Measurements from ENCODE around the gene GRIK2. TPM values are rescaled to one million over a fixed set of nuclear protein-coding genes. Genes with fewer than 3 reads are reported as not detected.

GRIK2 gene
- total RNA-seq, 5 donors from 2014 or later (not counting 1 experiment from before 2014, with no cell fraction given) = 0.15 to 0.19 TPM; not detected in 3

GRCh38 chr6:102026649-102027048 is 633.1 kb downstream of the GRIK2 start:
- no peaks in the 10 kb centered on the region for H3K4me1 ChIP-seq (ENCODE audit: control insufficient read depth in 1 of 2, extremely low read depth in 1 of 2, insufficient read depth in 2 of 2, low read length in 2 of 2)
- H3K9me3 Mint-ChIP-seq = peaks cover 3 to 11% (median 7%) of the 10 kb centered on the region in 3 donors
- DNase-seq (no peak), ATAC-seq (replicated peaks in 1 of 4) (no peak)
- ChIA-PET POLR2A (no interaction called here), CTCF (no interaction called here)
- no peaks in the 10 kb centered on the region for H3K9me3 ChIP-seq
- no peaks in the 10 kb centered on the region for H3K36me3 ChIP-seq (ENCODE audit: control insufficient read depth in 2 of 2, extremely low read depth in 1 of 2, insufficient read depth in 1 of 2, low read length in 1 of 2)
- no peak overlapping the region for H3K27ac ChIP-seq (ENCODE audit: low read length)
- no peaks in the 10 kb centered on the region for H3K27me3 Mint-ChIP-seq
- H3K27me3 ChIP-seq (replicated peaks in 1 of 2; ENCODE audit: control insufficient read depth in 2 of 2, extremely low read depth in 1 of 2, insufficient read depth in 2 of 2, low read length in 1 of 2) = no peaks in the 10 kb centered on the region
- no peak overlapping the region for H3K4me3 Mint-ChIP-seq
- H3K4me3 ChIP-seq (ENCODE audit: control insufficient read depth in 1 of 2, extremely low read depth in 1 of 2, low read length in 1 of 2) = no peak overlapping the region
- no peaks in the 10 kb centered on the region for H3K36me3 Mint-ChIP-seq
- no peak overlapping the region for H3K27ac Mint-ChIP-seq
- no peaks in the 10 kb centered on the region for H3K4me1 Mint-ChIP-seq

- Mint-ChIP-seq H3K27ac (no peak overlapping the region), H3K36me3 (no peaks in the 10 kb centered on the region), H3K4me3 (no peak overlapping the region), H3K4me1 (no peaks in the 10 kb centered on the region), H3K9me3 (peaks cover 3 to 11% (median 7%) of the 10 kb centered on the region in 3 donors), H3K27me3 (no peaks in the 10 kb centered on the region)
- Histone ChIP-seq H3K27ac (ENCODE audit: low read length) (no peak overlapping the region), H3K27me3 (replicated peaks in 1 of 2; ENCODE audit: control insufficient read depth in 2 of 2, extremely low read depth in 1 of 2, insufficient read depth in 2 of 2, low read length in 1 of 2) (no peaks in the 10 kb centered on the region), H3K9me3 (no peaks in the 10 kb centered on the region), H3K4me3 (ENCODE audit: control insufficient read depth in 1 of 2, extremely low read depth in 1 of 2, low read length in 1 of 2) (no peak overlapping the region), H3K36me3 (ENCODE audit: control insufficient read depth in 2 of 2, extremely low read depth in 1 of 2, insufficient read depth in 1 of 2, low read length in 1 of 2) (no peaks in the 10 kb centered on the region), H3K4me1 (ENCODE audit: control insufficient read depth in 1 of 2, extremely low read depth in 1 of 2, insufficient read depth in 2 of 2, low read length in 2 of 2) (no peaks in the 10 kb centered on the region)
- no CpG with 5 or more reads among the region's 2 CpGs for WGBS (ENCODE audit: insufficient coverage)
- DNase-seq (no peak), ATAC-seq (replicated peaks in 1 of 4) (no peak)
- ChIA-PET CTCF (no interaction called here), POLR2A (no interaction called here)
These were observed 634.7 kb downstream of the GRIK2 start for GRCh38 chr6:102028176-102028575.

GRCh38 chr6:102038964-102039363 is 645.5 kb downstream of the GRIK2 start:
- CTCF ChIA-PET = no interaction called here
- no peaks in the 10 kb centered on the region for H3K27me3 ChIP-seq (replicated peaks in 1 of 2; ENCODE audit: control insufficient read depth in 2 of 2, extremely low read depth in 1 of 2, insufficient read depth in 2 of 2, low read length in 1 of 2)
- ATAC-seq (replicated peaks in 1 of 4) (no peak), DNase-seq (no peak)
- peaks cover 0 to 9% (median 6%) of the 10 kb centered on the region in 3 donors for H3K9me3 Mint-ChIP-seq
- H3K4me1 ChIP-seq (ENCODE audit: control insufficient read depth in 1 of 2, extremely low read depth in 1 of 2, insufficient read depth in 2 of 2, low read length in 2 of 2) = no peaks in the 10 kb centered on the region
- no CpG with 5 or more reads among the region's 3 CpGs for WGBS (ENCODE audit: insufficient coverage)
- POLR2A ChIA-PET = no interaction called here
- no peaks in the 10 kb centered on the region for H3K36me3 ChIP-seq (ENCODE audit: control insufficient read depth in 2 of 2, extremely low read depth in 1 of 2, insufficient read depth in 1 of 2, low read length in 1 of 2)
- H3K4me3 ChIP-seq (ENCODE audit: control insufficient read depth in 1 of 2, extremely low read depth in 1 of 2, low read length in 1 of 2) = no peak overlapping the region
- H3K4me3 Mint-ChIP-seq = no peak overlapping the region
- H3K27me3 Mint-ChIP-seq = no peaks in the 10 kb centered on the region
- no peaks in the 10 kb centered on the region for H3K9me3 ChIP-seq
- H3K27ac Mint-ChIP-seq = no peak overlapping the region
- H3K27ac ChIP-seq (ENCODE audit: low read length) = no peak overlapping the region
- H3K4me1 Mint-ChIP-seq = no peaks in the 10 kb centered on the region
- H3K36me3 Mint-ChIP-seq = no peaks in the 10 kb centered on the region

GRCh38 chr6:102039441-102039840 is 645.9 kb downstream of the GRIK2 start:
- no peak overlapping the region for H3K27ac Mint-ChIP-seq
- H3K27me3 Mint-ChIP-seq = no peaks in the 10 kb centered on the region
- no CpG with 5 or more reads among the region's 3 CpGs for WGBS (ENCODE audit: insufficient coverage)
- ATAC-seq (replicated peaks in 1 of 4) (no peak), DNase-seq (no peak)
- peaks cover 2 to 9% (median 6%) of the 10 kb centered on the region in 3 donors for H3K9me3 Mint-ChIP-seq
- Histone ChIP-seq H3K27ac (ENCODE audit: low read length) (no peak overlapping the region), H3K27me3 (replicated peaks in 1 of 2; ENCODE audit: control insufficient read depth in 2 of 2, extremely low read depth in 1 of 2, insufficient read depth in 2 of 2, low read length in 1 of 2) (no peaks in the 10 kb centered on the region), H3K36me3 (ENCODE audit: control insufficient read depth in 2 of 2, extremely low read depth in 1 of 2, insufficient read depth in 1 of 2, low read length in 1 of 2) (no peaks in the 10 kb centered on the region), H3K4me1 (ENCODE audit: control insufficient read depth in 1 of 2, extremely low read depth in 1 of 2, insufficient read depth in 2 of 2, low read length in 2 of 2) (no peaks in the 10 kb centered on the region), H3K4me3 (ENCODE audit: control insufficient read depth in 1 of 2, extremely low read depth in 1 of 2, low read length in 1 of 2) (no peak overlapping the region), H3K9me3 (no peaks in the 10 kb centered on the region)
- H3K36me3 Mint-ChIP-seq = no peaks in the 10 kb centered on the region
- H3K4me3 Mint-ChIP-seq = no peak overlapping the region
- POLR2A ChIA-PET = no interaction called here
- H3K4me1 Mint-ChIP-seq = no peaks in the 10 kb centered on the region
- CTCF ChIA-PET = no interaction called here

- Mint-ChIP-seq H3K27ac (no peak overlapping the region), H3K27me3 (no peaks in the 10 kb centered on the region), H3K4me3 (no peak overlapping the region), H3K4me1 (no peaks in the 10 kb centered on the region), H3K9me3 (peaks cover 0 to 18% (median 4%) of the 10 kb centered on the region in 3 donors), H3K36me3 (no peaks in the 10 kb centered on the region)
- CTCF ChIA-PET = no interaction called here
- H3K4me1 ChIP-seq (ENCODE audit: control insufficient read depth in 1 of 2, extremely low read depth in 1 of 2, insufficient read depth in 2 of 2, low read length in 2 of 2) = no peaks in the 10 kb centered on the region
- DNase-seq (no peak), ATAC-seq (replicated peaks in 1 of 4) (no peak)
- no peaks in the 10 kb centered on the region for H3K36me3 ChIP-seq (ENCODE audit: control insufficient read depth in 2 of 2, extremely low read depth in 1 of 2, insufficient read depth in 1 of 2, low read length in 1 of 2)
- no peaks in the 10 kb centered on the region for H3K27me3 ChIP-seq (replicated peaks in 1 of 2; ENCODE audit: control insufficient read depth in 2 of 2, extremely low read depth in 1 of 2, insufficient read depth in 2 of 2, low read length in 1 of 2)
- POLR2A ChIA-PET = no interaction called here
- no peak overlapping the region for H3K4me3 ChIP-seq (ENCODE audit: control insufficient read depth in 1 of 2, extremely low read depth in 1 of 2, low read length in 1 of 2)
- no peak overlapping the region for H3K27ac ChIP-seq (ENCODE audit: low read length)
- no peaks in the 10 kb centered on the region for H3K9me3 ChIP-seq
- no CpG with 5 or more reads among the region's 1 CpG for WGBS (ENCODE audit: insufficient coverage)
These were observed 657.5 kb downstream of the GRIK2 start for GRCh38 chr6:102051001-102051400.

GRCh38 chr6:102051720-102052119 is 658.2 kb downstream of the GRIK2 start:
- H3K4me1 ChIP-seq (ENCODE audit: control insufficient read depth in 1 of 2, extremely low read depth in 1 of 2, insufficient read depth in 2 of 2, low read length in 2 of 2) = no peaks in the 10 kb centered on the region
- H3K4me3 Mint-ChIP-seq = no peak overlapping the region
- no peaks in the 10 kb centered on the region for H3K9me3 ChIP-seq
- ChIA-PET CTCF (interaction anchor here in 1 of 2 donors (0.6 kb wide), 1 partner anchor 10 kb away, joined by 3 read pairs; no protein-coding TSS in a partner anchor), POLR2A (no interaction called here)
- ATAC-seq (replicated peaks in 1 of 4) (no peak), DNase-seq (no peak)
- no peaks in the 10 kb centered on the region for H3K36me3 Mint-ChIP-seq
- H3K4me1 Mint-ChIP-seq = no peaks in the 10 kb centered on the region
- H3K4me3 ChIP-seq (ENCODE audit: control insufficient read depth in 1 of 2, extremely low read depth in 1 of 2, low read length in 1 of 2) = no peak overlapping the region
- no peaks in the 10 kb centered on the region for H3K27me3 Mint-ChIP-seq
- WGBS (ENCODE audit: insufficient coverage) = no CpG with 5 or more reads among the region's 1 CpG
- H3K36me3 ChIP-seq (ENCODE audit: control insufficient read depth in 2 of 2, extremely low read depth in 1 of 2, insufficient read depth in 1 of 2, low read length in 1 of 2) = no peaks in the 10 kb centered on the region
- no peaks in the 10 kb centered on the region for H3K27me3 ChIP-seq (replicated peaks in 1 of 2; ENCODE audit: control insufficient read depth in 2 of 2, extremely low read depth in 1 of 2, insufficient read depth in 2 of 2, low read length in 1 of 2)
- no peak overlapping the region for H3K27ac Mint-ChIP-seq
- no peak overlapping the region for H3K27ac ChIP-seq (ENCODE audit: low read length)
- H3K9me3 Mint-ChIP-seq = peaks cover 0 to 13% (median 4%) of the 10 kb centered on the region in 3 donors

GRCh38 chr6:102064142-102064541 is 670.6 kb downstream of the GRIK2 start:
- H3K27me3 ChIP-seq (replicated peaks in 1 of 2; ENCODE audit: control insufficient read depth in 2 of 2, extremely low read depth in 1 of 2, insufficient read depth in 2 of 2, low read length in 1 of 2) = no peaks in the 10 kb centered on the region
- no peak overlapping the region for H3K27ac ChIP-seq (ENCODE audit: low read length)
- Mint-ChIP-seq H3K4me3 (no peak overlapping the region), H3K36me3 (no peaks in the 10 kb centered on the region), H3K27ac (no peak overlapping the region), H3K27me3 (no peaks in the 10 kb centered on the region), H3K9me3 (peaks cover 0 to 3% (median 2%) of the 10 kb centered on the region in 3 donors), H3K4me1 (no peaks in the 10 kb centered on the region)
- no peaks in the 10 kb centered on the region for H3K36me3 ChIP-seq (ENCODE audit: control insufficient read depth in 2 of 2, extremely low read depth in 1 of 2, insufficient read depth in 1 of 2, low read length in 1 of 2)
- no peak for DNase-seq
- H3K4me1 ChIP-seq (ENCODE audit: control insufficient read depth in 1 of 2, extremely low read depth in 1 of 2, insufficient read depth in 2 of 2, low read length in 2 of 2) = no peaks in the 10 kb centered on the region
- H3K9me3 ChIP-seq = no peaks in the 10 kb centered on the region
- POLR2A ChIA-PET = no interaction called here
- WGBS (ENCODE audit: insufficient coverage) = no CpG with 5 or more reads among the region's 1 CpG
- H3K4me3 ChIP-seq (ENCODE audit: control insufficient read depth in 1 of 2, extremely low read depth in 1 of 2, low read length in 1 of 2) = no peak overlapping the region
- no peak for ATAC-seq (replicated peaks in 1 of 4)
- CTCF ChIA-PET = no interaction called here
